Ishikawa (cell line): ENCODE measurements around the gene C1GALT1C1.

Experiments
- CEBPB ChIP-seq: IDR thresholded peaks from 2 replicates; pipeline ENCODE4 v1.6.1; 2012
- EGR1 ChIP-seq: IDR thresholded peaks from 2 replicates; pipeline ENCODE4 v1.6.1; 2012
- FOXM1 ChIP-seq: IDR thresholded peaks from 2 replicates; pipeline ENCODE4 v1.6.1; 2012; ENCODE audit warnings: low read depth, borderline replicate concordance
- NFIC ChIP-seq: IDR thresholded peaks from 2 replicates; pipeline ENCODE4 v1.6.1; 2012
- RAD21 ChIP-seq: IDR thresholded peaks from 2 replicates; pipeline ENCODE4 v1.6.1; 2012; ENCODE audit warnings: low read depth
- TCF12 ChIP-seq: IDR thresholded peaks from 2 replicates; pipeline ENCODE4 v1.6.1; 2012; ENCODE audit warnings: low read depth
- USF1 ChIP-seq: IDR thresholded peaks from 2 replicates; pipeline ENCODE4 v1.6.1; 2012

GRCh38 chrX:120617996-120618630, 11.7 kb downstream of the C1GALT1C1 start:
- TF ChIP-seq RAD21 (no peak), USF1 (no peak), EGR1 (no peak), NFIC (no peak), TCF12 (no peak), CEBPB (no peak), FOXM1 (no peak)
